Keratinocyte (primary cell): ENCODE data around the gene ARHGAP18.

Experiments
- CTCF ChIP-seq, 3 experiments: IDR thresholded peaks in 1 of 3; conservative IDR thresholded peaks in 1 of 3; optimal IDR thresholded peaks in 1 of 3; 2 replicates in 2 of 3; 3 replicates in 1 of 3; pipeline versions ENCODE3 to v1.5.1; 2011; ENCODE audit warnings: low read length in 3 of 3, mild to moderate bottlenecking in 3 of 3, moderate library complexity in 2 of 3, control low read depth in 1 of 3, inconsistent platforms in 1 of 3; ENCODE audit not compliant: insufficient read depth in 2 of 3; ENCODE audit errors: extremely low read depth in 1 of 3
- EZH2 ChIP-seq: IDR thresholded peaks from one replicate; pipeline ENCODE4 v1.6.1; 2012; ENCODE audit warnings: inconsistent platforms, mild to moderate bottlenecking, low read length, moderate library complexity

GRCh38 chr6:129544892-129545612, 164.9 kb downstream of the ARHGAP18 start:
- no peak for TF ChIP-seq CTCF (optimal IDR thresholded peaks at IDR 0.05 in 1 of 3, IDR thresholded peaks at IDR 0.05 in 1 of 3, conservative IDR thresholded peaks at IDR 0.05 in 1 of 3; ENCODE audit: extremely low read depth in 1 of 3, insufficient read depth in 2 of 3, low read length in 3 of 3)
- no peak for TF ChIP-seq EZH2
